Ascending aorta (tissue), 2 donors: ENCODE data around the gene CRYZL1. TPM values are rescaled to one million over a fixed set of nuclear protein-coding genes. Genes with fewer than 3 reads are reported as not detected.
A peak's percentile ranks its signal among the peaks of the same experiment; 100 is the strongest.

Experiments used
- DNase-seq, 2 donors: peaks; one replicate each; pipeline ENCODE4 v3.0.0-alpha.2; 2019; ENCODE audit warnings: low spot score in 2 of 2
- H3K27ac ChIP-seq, 2 donors: fragments of 200-600 bp; sonication (generic); one replicate each; pipeline ENCODE4 v1.5.1; 2016 to 2017; ENCODE audit warnings: mild to moderate bottlenecking in 1 of 2
- H3K27me3 ChIP-seq: fragments of 200-600 bp; sonication (generic); one replicate; pipeline ENCODE4 v1.5.1; 2017
- H3K36me3 ChIP-seq, 2 donors: fragments of 200-600 bp; sonication (generic); one replicate each; pipeline ENCODE4 v1.5.1; 2016
- H3K4me1 ChIP-seq, 2 donors: fragments of 200-600 bp; sonication (generic); one replicate each; pipeline ENCODE4 v1.5.1; 2016 to 2017; ENCODE audit warnings: mild to moderate bottlenecking in 1 of 2
- H3K4me3 ChIP-seq, 2 donors: fragments of 200-600 bp; sonication (generic); one replicate each; pipeline ENCODE4 v1.5.1; 2016 to 2017; ENCODE audit warnings: mild to moderate bottlenecking in 1 of 2
- H3K9me3 ChIP-seq, 2 donors: fragments of 200-600 bp; sonication (generic); one replicate each; pipeline ENCODE4 v1.5.1; 2016
- intact Hi-C: fragments of 100-400 bp; cut with DNase I; formaldehyde crosslinking; loops from one replicate; pipeline ENCODE4 v1.15.1; 2023
- total RNA-seq: library from RNA; depleted of rRNA; stranded (reverse); fragments of >200 nt; gene quantifications from one replicate; pipeline ENCODE4 v1.1.0, GENCODE V29; 2016
- TF ChIP-seq, protein P1 (sequence below), 3 experiments: fragments of 200-600 bp in 2 of 3; fragments of 450-650 bp in 1 of 3; sonication (generic) in 2 of 3; IDR thresholded peaks; one replicate each; pipeline ENCODE4 v1.5.1; 2016 to 2019; ENCODE audit warnings: antibody characterized with exemption in 3 of 3, mild to moderate bottlenecking in 1 of 3, moderate library complexity in 1 of 3

CRYZL1 gene
- total RNA-seq, 1 donor from 2014 or later: 20.0 TPM

DNA sequence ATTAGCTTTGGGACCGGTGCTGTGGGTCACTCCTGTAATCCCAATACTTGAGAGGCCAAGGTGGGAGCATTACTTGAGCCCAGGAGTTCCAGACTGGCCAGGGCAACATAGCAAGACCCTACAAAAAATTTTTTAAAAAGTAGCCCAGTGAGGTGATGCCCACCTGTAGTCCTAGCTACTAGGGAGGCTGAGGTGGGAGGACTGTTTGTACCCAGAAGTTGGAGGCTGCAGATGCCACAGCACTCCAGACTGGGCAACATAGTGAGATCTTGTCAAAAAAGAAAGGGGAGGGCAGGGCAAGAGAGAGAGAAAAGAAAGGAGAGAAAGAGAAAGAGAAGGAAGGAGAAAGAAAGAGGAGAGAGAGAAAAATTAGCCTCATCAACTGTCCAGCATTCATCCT, 7.0 kb upstream of the CRYZL1 start:
- H3K4me3 ChIP-seq: no peak overlapping the region
- no peak overlapping the region for H3K27ac ChIP-seq
- H3K9me3 ChIP-seq: no peaks in the 10 kb centered on the region
- intact Hi-C loops: loop anchor here (10.0 kb wide), 1 partner anchor 476 kb away; no protein-coding TSS in a partner anchor
- TF ChIP-seq, protein P1, sequence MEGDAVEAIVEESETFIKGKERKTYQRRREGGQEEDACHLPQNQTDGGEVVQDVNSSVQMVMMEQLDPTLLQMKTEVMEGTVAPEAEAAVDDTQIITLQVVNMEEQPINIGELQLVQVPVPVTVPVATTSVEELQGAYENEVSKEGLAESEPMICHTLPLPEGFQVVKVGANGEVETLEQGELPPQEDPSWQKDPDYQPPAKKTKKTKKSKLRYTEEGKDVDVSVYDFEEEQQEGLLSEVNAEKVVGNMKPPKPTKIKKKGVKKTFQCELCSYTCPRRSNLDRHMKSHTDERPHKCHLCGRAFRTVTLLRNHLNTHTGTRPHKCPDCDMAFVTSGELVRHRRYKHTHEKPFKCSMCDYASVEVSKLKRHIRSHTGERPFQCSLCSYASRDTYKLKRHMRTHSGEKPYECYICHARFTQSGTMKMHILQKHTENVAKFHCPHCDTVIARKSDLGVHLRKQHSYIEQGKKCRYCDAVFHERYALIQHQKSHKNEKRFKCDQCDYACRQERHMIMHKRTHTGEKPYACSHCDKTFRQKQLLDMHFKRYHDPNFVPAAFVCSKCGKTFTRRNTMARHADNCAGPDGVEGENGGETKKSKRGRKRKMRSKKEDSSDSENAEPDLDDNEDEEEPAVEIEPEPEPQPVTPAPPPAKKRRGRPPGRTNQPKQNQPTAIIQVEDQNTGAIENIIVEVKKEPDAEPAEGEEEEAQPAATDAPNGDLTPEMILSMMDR (IDR thresholded peaks at IDR 0.05): no peak
- H3K4me1 ChIP-seq: peaks cover 5 to 14% of the 10 kb centered on the region in 2 donors
- no peaks in the 10 kb centered on the region for H3K36me3 ChIP-seq
- no peak for DNase-seq
- H3K27me3 ChIP-seq: no peaks in the 10 kb centered on the region

DNA sequence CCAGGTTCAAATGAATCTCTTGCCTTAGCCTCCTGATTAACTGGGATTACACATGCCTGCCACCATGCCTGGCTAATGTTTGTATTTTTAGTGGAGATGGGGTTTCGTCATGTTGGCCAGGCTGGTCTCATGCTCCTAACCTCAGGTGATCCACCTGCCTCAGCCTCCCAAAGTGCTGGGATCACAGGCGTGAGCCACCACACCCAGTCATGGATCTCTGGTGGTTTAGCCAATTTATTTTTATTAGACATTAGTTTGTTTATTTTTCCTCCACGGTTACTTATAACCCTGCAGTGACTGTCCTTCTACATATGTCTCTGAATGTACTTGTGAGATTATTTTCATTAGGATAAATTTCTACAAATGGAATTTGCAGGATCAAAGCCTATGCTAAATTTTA, 6.0 kb upstream of the CRYZL1 start:
- intact Hi-C loops: loop anchor here (10.0 kb wide), 1 partner anchor 477 kb away; no protein-coding TSS in a partner anchor
- TF ChIP-seq, protein P1 (IDR thresholded peaks at IDR 0.05): no peak
- peaks cover 5 to 14% of the 10 kb centered on the region in 2 donors for H3K4me1 ChIP-seq
- no peaks in the 10 kb centered on the region for H3K36me3 ChIP-seq
- no peaks in the 10 kb centered on the region for H3K27me3 ChIP-seq
- DNase-seq: no peak
- no peaks in the 10 kb centered on the region for H3K9me3 ChIP-seq
- no peak overlapping the region for H3K27ac ChIP-seq
- no peak overlapping the region for H3K4me3 ChIP-seq

DNA sequence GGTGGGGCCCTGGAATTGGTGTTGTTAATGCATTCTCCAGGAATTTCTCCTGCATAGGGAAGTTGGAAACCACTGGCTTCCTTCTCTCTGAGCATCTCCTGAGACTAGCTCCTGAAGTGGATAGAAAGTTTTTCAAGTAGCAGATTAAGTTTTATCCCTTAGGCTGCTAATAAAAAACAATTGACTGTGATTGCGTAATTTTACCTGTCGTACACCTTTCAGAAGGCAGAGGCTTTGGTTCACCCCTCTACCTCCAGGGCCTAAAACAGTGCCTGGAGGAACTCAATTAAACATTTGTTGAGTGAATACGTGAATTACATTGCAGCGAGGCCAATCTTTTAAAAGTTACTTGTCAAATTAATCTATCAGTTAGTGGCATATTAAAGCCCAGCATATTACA, 4.2 kb upstream of the CRYZL1 start:
- no peaks in the 10 kb centered on the region for H3K27me3 ChIP-seq

DNA sequence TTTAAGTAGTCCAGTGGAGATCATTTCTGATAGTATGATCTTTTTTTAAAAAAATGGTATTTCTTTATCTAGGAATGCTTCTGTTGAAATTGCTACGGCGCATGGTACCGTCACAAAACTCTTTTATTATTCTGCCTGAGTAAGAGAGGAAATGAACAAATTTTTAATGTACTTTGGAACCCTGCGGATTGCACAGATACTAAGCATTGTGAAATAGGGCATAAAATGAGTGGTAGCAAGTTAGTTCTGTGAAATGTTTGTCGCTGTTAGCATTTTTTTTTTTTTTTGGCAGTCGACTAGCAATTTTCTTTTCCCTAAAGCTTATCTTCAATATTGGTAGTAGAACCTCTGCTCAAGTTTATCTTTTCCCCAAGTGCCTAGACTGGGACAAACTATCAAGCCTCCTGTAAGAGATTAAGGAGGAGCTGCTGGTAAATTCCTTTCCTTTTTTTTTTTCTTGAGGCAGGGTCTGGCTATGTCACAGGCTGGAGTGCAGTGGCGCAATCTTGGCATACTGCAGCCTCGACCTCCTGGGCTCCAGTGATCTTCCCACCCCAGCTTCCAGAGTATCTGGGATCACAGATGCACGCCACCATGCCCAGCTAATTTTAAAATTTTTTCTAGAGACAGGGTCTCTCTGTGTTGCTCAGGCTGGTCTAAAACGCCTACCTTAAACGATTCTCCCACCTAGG, 3.0 kb upstream of the CRYZL1 start:
- DNase-seq: no peak
- intact Hi-C loops: loop anchor here (5.0 to 10.0 kb wide), 3 partner anchors 118 to 917 kb away; partner anchors contain the start of gene SYNJ1

More for the DNA sequence above, 4.2 kb upstream of the CRYZL1 start:
- Histone ChIP-seq H3K4me3 (no peak overlapping the region), H3K9me3 (no peaks in the 10 kb centered on the region), H3K27ac (peak overlapping the region in 1 of 2 donors; percentile 95), H3K36me3 (no peaks in the 10 kb centered on the region), H3K4me1 (peaks cover 5 to 14% of the 10 kb centered on the region in 2 donors)
- no peak for DNase-seq
- intact Hi-C loops: loop anchor here (10.0 kb wide), 1 partner anchor 479 kb away; no protein-coding TSS in a partner anchor
- TF ChIP-seq, protein P1 (IDR thresholded peaks at IDR 0.05): no peak

DNA sequence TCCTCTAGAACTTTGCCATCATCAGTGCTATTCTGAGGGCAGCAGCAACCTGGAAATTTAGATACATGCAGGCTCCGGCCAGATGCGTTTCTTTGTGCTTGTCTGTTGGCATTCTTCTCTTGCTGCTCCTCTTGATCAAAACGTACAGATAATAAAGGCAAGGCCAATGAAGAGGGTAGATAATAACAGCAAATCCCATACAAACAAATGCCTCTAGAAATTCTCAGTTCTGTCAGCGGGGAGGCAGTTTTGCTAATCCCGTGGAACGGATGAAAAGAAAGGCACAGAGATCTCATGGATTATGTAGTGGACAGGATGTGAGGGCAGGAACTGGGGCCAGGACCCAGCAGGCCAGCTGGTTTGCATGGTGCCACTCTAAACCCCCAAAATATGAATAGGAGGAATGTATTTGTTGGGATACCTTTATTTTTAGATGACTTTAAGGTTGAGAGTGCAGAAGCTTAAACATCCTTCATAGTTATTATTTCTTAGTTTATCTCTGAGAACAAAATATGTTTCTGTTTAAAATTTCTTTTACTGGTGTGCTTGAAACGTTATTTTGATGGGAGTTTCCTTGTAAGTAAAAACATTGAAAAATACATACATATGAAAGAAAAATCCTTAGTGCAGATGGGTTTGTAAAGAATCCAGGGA, 2.2 kb upstream of the CRYZL1 start:
- Histone ChIP-seq H3K27ac (peak overlapping the region; percentile 84 to 95), H3K9me3 (no peaks in the 10 kb centered on the region), H3K27me3 (no peaks in the 10 kb centered on the region), H3K36me3 (no peaks in the 10 kb centered on the region), H3K4me3 (peak overlapping the region; percentile 93 to 100), H3K4me1 (peaks cover 5 to 20% of the 10 kb centered on the region in 2 donors)
- DNase-seq: no peak
- intact Hi-C loops: loop anchor here (2.0 to 10.0 kb wide), 6 partner anchors 39 to 916 kb away; partner anchors contain the start of genes DONSON and SYNJ1
- TF ChIP-seq, protein P1 (IDR thresholded peaks at IDR 0.05): no peak

More for the DNA sequence above, 3.0 kb upstream of the CRYZL1 start:
- Histone ChIP-seq H3K27ac (peak overlapping the region; percentile 84 to 95), H3K9me3 (no peaks in the 10 kb centered on the region), H3K27me3 (no peaks in the 10 kb centered on the region), H3K4me1 (peaks cover 5 to 20% of the 10 kb centered on the region in 2 donors), H3K36me3 (no peaks in the 10 kb centered on the region), H3K4me3 (peak overlapping the region; percentile 93 to 100)
- TF ChIP-seq, protein P1 (IDR thresholded peaks at IDR 0.05): no peak
